Brain pericyte (primary cell): ENCODE data around the gene SUSD4.

Source experiments
- DNase-seq: peaks from one replicate; pipeline ENCODE4 v3.0.0-alpha.2; 2012; ENCODE audit warnings: low read depth, low spot score

The SUSD4 gene

GRCh38 chr1:223330466-223330865, 33.5 kb downstream of the SUSD4 start:
- no peak for DNase-seq

GRCh38 chr1:223329664-223330415, 34.1 kb downstream of the SUSD4 start:
- no peak for DNase-seq

- no peak for DNase-seq
Measured at GRCh38 chr1:223329252-223329651, 34.7 kb downstream of the SUSD4 start.

- no peak for DNase-seq
Measured at GRCh38 chr1:223328566-223328965, 35.4 kb downstream of the SUSD4 start.

GRCh38 chr1:223326776-223327175, 37.2 kb downstream of the SUSD4 start:
- no peak for DNase-seq

GRCh38 chr1:223323491-223324484, 40.2 kb downstream of the SUSD4 start:
- DNase-seq, result no peak

GRCh38 chr1:223322868-223323267, 41.1 kb downstream of the SUSD4 start:
- no peak for DNase-seq

- DNase-seq, result no peak
Measured at GRCh38 chr1:223320959-223321358, 43.0 kb downstream of the SUSD4 start.

- DNase-seq, result no peak
Measured at GRCh38 chr1:223319905-223320580, 43.9 kb downstream of the SUSD4 start.

- no peak for DNase-seq
Measured at GRCh38 chr1:223319398-223319797, 44.6 kb downstream of the SUSD4 start.

GRCh38 chr1:223316082-223316481, 47.9 kb downstream of the SUSD4 start:
- DNase-seq, result no peak

GRCh38 chr1:223315665-223316064, 48.3 kb downstream of the SUSD4 start:
- no peak for DNase-seq

- DNase-seq, result no peak
Measured at GRCh38 chr1:223313415-223313754, 50.6 kb downstream of the SUSD4 start.

GRCh38 chr1:223312705-223313414, 51.1 kb downstream of the SUSD4 start:
- no peak for DNase-seq

GRCh38 chr1:223312273-223312672, 51.7 kb downstream of the SUSD4 start:
- no peak for DNase-seq

GRCh38 chr1:223311826-223312225, 52.1 kb downstream of the SUSD4 start:
- DNase-seq, result no peak

- no peak for DNase-seq
Measured at GRCh38 chr1:223308136-223308535, 55.8 kb downstream of the SUSD4 start.

- no peak for DNase-seq
Measured at GRCh38 chr1:223307544-223307943, 56.4 kb downstream of the SUSD4 start.

GRCh38 chr1:223304931-223305330, 59.0 kb downstream of the SUSD4 start:
- DNase-seq, result no peak

- no peak for DNase-seq
Measured at GRCh38 chr1:223301371-223301770, 62.6 kb downstream of the SUSD4 start.

GRCh38 chr1:223299553-223299952, 64.4 kb downstream of the SUSD4 start:
- DNase-seq, result no peak

GRCh38 chr1:223298701-223299100, 65.3 kb downstream of the SUSD4 start:
- no peak for DNase-seq
